ENCODE measurements around the gene BCAR3. TPM values are rescaled to one million over a fixed set of nuclear protein-coding genes. Genes with fewer than 3 reads are reported as not detected.

The BCAR3 gene
- total RNA-seq, 1 donor from 2014 or later, result 22.8 TPM

DNA sequence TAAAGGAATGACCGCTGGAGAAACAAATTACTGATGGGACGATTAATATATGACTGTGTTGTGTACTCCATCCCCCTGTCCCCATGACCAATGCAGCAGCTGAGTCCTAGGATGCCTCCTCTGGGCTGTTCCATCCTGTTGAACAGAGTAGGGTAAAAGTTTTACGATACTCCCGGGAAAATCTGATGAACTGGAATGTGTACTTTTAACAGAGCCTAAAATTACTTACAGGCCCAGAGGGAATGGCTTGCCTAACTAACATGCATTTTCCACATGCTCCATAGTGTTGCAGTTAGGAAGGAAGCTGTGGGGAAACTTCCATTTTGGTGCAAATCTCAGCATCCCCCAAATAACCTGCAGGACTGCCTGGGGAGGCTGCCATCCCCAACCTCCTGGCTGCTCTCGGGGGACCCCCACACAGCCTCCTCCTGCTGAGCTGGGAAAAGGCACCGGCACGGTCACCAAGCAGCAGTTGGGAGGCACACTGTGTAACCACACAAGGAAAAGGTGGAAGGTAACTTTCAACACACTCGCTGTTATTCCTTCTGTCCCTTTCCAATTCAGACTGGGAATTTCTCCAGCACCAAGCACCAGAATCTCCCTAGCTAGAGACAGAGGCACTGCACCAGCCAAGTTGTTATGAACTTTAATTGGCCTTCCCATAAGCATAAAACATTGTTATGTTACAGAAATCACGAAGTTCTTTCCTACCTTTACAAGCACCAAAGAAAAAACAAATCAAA lies 97.2 kb downstream of the BCAR3 start:
- peaks cover 44% of the 10 kb centered on the region for H3K4me1 ChIP-seq
- H3K27me3 ChIP-seq, result no peaks in the 10 kb centered on the region
- no peak for DNase-seq (ENCODE audit: extremely low spot score in 2 of 2)
- peak overlapping the region in 1 of 2 donors; percentile 9 for H3K4me3 ChIP-seq
- H3K36me3 ChIP-seq, result peaks cover 0 to 25% of the 10 kb centered on the region in 2 donors
- intact Hi-C loops (cut with DNase I), result no loop called here
- peak overlapping the region; percentile 79 for H3K27ac ChIP-seq
- TF ChIP-seq POLR2A (IDR thresholded peaks at IDR 0.05), result no peak
- TF ChIP-seq, protein P1, sequence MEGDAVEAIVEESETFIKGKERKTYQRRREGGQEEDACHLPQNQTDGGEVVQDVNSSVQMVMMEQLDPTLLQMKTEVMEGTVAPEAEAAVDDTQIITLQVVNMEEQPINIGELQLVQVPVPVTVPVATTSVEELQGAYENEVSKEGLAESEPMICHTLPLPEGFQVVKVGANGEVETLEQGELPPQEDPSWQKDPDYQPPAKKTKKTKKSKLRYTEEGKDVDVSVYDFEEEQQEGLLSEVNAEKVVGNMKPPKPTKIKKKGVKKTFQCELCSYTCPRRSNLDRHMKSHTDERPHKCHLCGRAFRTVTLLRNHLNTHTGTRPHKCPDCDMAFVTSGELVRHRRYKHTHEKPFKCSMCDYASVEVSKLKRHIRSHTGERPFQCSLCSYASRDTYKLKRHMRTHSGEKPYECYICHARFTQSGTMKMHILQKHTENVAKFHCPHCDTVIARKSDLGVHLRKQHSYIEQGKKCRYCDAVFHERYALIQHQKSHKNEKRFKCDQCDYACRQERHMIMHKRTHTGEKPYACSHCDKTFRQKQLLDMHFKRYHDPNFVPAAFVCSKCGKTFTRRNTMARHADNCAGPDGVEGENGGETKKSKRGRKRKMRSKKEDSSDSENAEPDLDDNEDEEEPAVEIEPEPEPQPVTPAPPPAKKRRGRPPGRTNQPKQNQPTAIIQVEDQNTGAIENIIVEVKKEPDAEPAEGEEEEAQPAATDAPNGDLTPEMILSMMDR (IDR thresholded peaks at IDR 0.05), result no peak
- peak; percentile 37 to 71 for TF ChIP-seq POLR2AphosphoS5 (IDR thresholded peaks at IDR 0.05; ENCODE audit: insufficient read depth in 1 of 2, low read depth in 1 of 2)
- H3K9me3 ChIP-seq, result no peaks in the 10 kb centered on the region

DNA sequence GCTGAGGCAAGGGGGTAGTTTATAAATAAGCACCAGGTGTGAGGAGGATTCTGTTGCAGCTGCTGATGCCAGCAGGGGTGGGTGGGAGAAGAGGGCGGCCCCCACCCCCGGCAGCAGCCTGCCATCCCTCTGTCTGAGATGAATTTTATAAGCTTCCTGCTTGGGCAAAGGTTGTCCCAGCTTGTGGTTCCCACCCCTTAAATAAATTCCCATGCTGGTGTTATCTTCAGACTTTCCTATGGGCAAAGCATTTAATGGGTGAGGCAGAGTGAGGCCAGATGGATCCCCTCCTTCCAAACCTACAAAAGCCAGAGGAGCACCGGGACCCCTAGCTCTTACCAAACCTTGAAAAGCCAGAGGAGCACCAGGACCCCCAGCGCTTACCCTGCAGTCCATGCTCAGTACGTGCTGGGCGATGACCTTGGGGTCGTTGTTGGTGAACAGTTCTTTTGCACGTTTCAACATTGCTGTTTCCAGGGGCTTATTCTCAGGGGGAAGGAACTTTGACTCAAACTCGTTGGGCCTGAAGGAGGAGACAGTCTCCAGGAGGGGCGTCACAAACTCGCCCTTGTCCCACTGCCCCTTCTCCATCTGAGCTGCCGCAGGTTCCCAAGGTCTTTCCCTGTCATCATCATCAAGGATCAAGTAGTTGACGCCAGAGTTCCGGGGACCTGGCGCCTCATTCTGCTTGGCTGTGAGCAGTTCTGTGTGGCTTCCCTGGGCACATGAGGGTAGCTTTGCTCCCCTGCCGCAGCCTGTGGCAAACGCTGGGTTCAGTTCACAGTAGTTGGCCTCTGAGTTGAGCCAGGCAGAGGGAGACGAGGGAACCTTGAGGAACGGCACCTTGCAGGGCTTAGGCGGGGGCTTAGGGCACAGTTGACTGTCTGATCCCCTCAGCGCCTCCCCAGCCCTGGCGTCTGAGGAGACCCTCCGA lies 99.5 kb downstream of the BCAR3 start:
- Histone ChIP-seq H3K36me3 (peaks cover 0 to 14% of the 10 kb centered on the region in 2 donors), H3K9me3 (no peaks in the 10 kb centered on the region), H3K27me3 (no peaks in the 10 kb centered on the region), H3K27ac (peak overlapping the region; percentile 5), H3K4me1 (peaks cover 66% of the 10 kb centered on the region), H3K4me3 (no peak overlapping the region)
- peak in 1 of 2 donors; percentile 67 for DNase-seq (ENCODE audit: extremely low spot score in 2 of 2)
- intact Hi-C loops (cut with DNase I), result no loop called here
- TF ChIP-seq POLR2AphosphoS5 (IDR thresholded peaks at IDR 0.05; ENCODE audit: insufficient read depth in 1 of 2, low read depth in 1 of 2), result no peak
- TF ChIP-seq, protein P1 (IDR thresholded peaks at IDR 0.05), result no peak
- TF ChIP-seq POLR2A (IDR thresholded peaks at IDR 0.05), result no peak

DNA sequence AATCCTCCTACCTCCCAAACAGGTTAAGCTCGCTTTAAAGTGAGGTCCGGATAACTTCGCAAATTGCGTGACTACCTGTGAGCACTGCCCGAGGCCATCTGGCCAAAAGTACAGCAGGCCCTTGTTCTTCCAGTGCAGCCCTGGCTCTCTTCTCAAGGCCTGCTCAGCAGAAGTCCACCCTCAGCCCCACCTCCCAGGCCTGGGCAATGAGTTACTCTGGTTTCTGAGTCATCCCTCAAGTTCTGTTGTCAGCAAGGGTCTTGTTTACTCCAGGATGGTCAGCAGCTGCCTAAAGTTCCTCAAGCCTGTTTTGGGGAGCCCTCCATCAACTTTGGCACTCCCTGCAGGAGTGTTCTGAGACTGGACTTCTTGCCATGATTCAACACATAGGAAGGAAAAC lies 101.7 kb downstream of the BCAR3 start:
- H3K27ac ChIP-seq, result peak overlapping the region; percentile 91

DNA sequence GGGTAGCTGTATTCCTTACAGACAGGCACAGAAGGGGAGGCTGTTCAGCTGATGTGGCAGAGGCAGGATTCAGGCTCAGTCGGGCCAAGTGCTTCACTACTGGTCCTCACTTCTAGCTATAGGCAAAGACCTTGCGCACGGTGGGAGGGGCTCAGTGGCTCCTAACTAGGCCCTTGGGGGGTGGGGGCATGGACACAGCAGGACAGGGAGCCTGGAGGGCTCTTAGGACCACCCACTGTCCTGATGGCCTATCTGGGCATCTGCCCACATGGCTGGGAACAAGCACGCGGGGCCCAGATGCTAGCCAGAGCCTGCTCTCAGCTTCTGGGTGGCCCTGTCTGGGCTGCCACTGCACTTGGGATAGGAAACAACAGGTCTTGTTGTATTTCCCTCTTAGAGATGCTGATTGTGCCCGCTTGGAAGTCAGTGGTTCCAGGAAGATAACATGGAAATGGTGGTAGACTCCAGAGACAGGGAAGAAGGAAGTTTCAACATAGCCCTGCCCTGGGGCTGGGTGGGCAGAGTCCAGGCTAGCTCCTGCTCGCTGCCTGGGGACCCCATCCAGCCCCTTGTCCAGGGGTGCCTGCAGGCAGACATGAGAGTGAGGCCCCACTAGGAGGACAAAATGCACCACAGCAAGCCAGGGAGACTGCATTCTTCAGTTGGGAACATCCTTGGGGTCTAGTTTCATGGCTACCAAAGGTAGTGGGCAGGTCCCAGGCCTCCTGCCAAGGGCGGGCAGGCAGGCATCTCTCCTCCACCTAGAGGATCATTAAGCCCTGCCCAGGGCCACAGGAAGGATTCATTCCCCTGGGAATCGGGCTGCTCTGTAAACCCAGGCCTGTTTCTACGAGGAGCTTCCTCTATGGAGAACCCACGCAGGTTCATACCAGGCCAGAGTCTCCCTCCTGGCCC lies 102.5 kb downstream of the BCAR3 start:
- intact Hi-C loops (cut with DNase I), result no loop called here
- TF ChIP-seq, protein P1 (IDR thresholded peaks at IDR 0.05), result no peak
- TF ChIP-seq POLR2A (IDR thresholded peaks at IDR 0.05), result no peak
- Histone ChIP-seq H3K27ac (peak overlapping the region; percentile 91), H3K36me3 (peaks cover 0 to 26% of the 10 kb centered on the region in 2 donors), H3K4me1 (peaks cover 62% of the 10 kb centered on the region), H3K9me3 (no peaks in the 10 kb centered on the region), H3K27me3 (no peaks in the 10 kb centered on the region), H3K4me3 (no peak overlapping the region)
- DNase-seq (ENCODE audit: extremely low spot score in 2 of 2), result peak in 1 of 2 donors; percentile 84

More for the DNA sequence above, 101.7 kb downstream of the BCAR3 start:
- intact Hi-C loops (cut with DNase I), result no loop called here
- H3K4me3 ChIP-seq, result no peak overlapping the region
- TF ChIP-seq, protein P1 (IDR thresholded peaks at IDR 0.05), result no peak
- no peak for TF ChIP-seq POLR2A (IDR thresholded peaks at IDR 0.05)
- peak; percentile 36 to 61 for TF ChIP-seq POLR2AphosphoS5 (IDR thresholded peaks at IDR 0.05; ENCODE audit: insufficient read depth in 1 of 2, low read depth in 1 of 2)
- no peaks in the 10 kb centered on the region for H3K9me3 ChIP-seq
- DNase-seq (ENCODE audit: extremely low spot score in 2 of 2), result peak in 1 of 2 donors; percentile 94
- H3K27me3 ChIP-seq, result no peaks in the 10 kb centered on the region
- peaks cover 0 to 22% of the 10 kb centered on the region in 2 donors for H3K36me3 ChIP-seq
- H3K4me1 ChIP-seq, result peaks cover 68% of the 10 kb centered on the region

Measured in vagina (tissue), 2 donors.